Activated T-cell treated with anti-CD3 and anti-CD28 coated beads, Interleukin-2, amount 50 U/mL, for 72 hours (primary cell): ENCODE data around the gene ANXA3. TPM values are rescaled to one million over a fixed set of nuclear protein-coding genes. Genes with fewer than 3 reads are reported as not detected.
A peak's percentile ranks its signal among the peaks of the same experiment; 100 is the strongest.

Experiments used
- ATAC-seq, 2 donors: fragments of 150-1000 bp; cut with Tn5 transposase; replicated peaks in 1 of 2; 2 replicates each; pipeline ENCODE4 v1.10.0; 2021; ENCODE audit warnings: moderate library complexity in 2 of 2, mild to moderate bottlenecking in 1 of 2
- DNase-seq, 2 donors: peaks; one replicate each; pipeline ENCODE4 v3.0.0; 2021 to 2022; ENCODE audit warnings: mixed read lengths in 1 of 2
- H3K27ac Mint-ChIP-seq: one replicate; pipeline ENCODE4 v1.8.0; 2022; ENCODE audit warnings: mild to moderate bottlenecking, moderate library complexity, mixed read lengths
- H3K27me3 Mint-ChIP-seq: one replicate; pipeline ENCODE4 v1.8.0; 2022; ENCODE audit warnings: low read depth, mixed read lengths
- H3K36me3 Mint-ChIP-seq, 2 donors: one replicate each; pipeline ENCODE4 v1.8.0; 2022; ENCODE audit warnings: mixed read lengths in 2 of 2, mild to moderate bottlenecking in 1 of 2; ENCODE audit not compliant: insufficient read depth in 2 of 2
- H3K4me1 Mint-ChIP-seq: one replicate; pipeline ENCODE4 v1.8.0; 2022; ENCODE audit warnings: low read depth, mixed read lengths
- H3K4me3 Mint-ChIP-seq, 2 donors: one replicate each; pipeline ENCODE4 v1.8.0; 2022; ENCODE audit warnings: mild to moderate bottlenecking in 2 of 2, mixed read lengths in 2 of 2, moderate library complexity in 2 of 2
- H3K9me3 Mint-ChIP-seq, 2 donors: one replicate each; pipeline ENCODE4 v1.8.0; 2022; ENCODE audit warnings: mixed read lengths in 2 of 2
- total RNA-seq, 2 donors: library from RNA; stranded (reverse); gene quantifications; one replicate each; pipeline ENCODE4 v1.2.3, GENCODE V29; 2022

ANXA3 gene
- total RNA-seq, 2 donors from 2014 or later = 0.93 to 1.7 TPM

DNA sequence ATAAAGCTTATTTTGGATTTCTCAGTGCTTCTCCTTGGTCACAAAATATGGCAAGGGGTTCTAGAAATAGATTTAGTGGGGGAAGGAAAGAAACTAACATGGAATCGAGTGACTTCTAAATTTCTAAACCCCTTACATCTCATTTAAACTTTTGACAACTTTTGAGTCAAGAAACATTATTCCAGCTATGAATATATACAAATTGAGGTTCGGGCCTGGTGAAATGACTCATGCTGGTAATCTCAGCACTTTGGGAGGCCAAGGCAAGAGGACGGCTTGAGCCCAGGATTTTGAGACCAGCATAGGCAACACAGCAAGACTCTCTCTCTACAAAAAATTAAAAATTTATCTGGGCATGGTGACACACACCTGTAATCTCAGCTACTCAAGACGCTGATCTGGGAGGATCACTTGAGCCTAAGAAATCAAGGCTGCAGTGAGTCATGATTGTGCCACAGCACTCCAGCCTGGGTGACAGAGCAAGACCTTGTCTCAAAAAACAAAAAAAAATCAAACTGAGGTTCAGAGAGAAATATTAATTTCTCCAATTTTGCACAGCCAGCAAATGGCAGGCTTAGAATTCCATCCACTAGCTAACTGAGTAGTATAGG, 99.8 kb downstream of the ANXA3 start:
- peaks cover 27% of the 10 kb centered on the region for H3K27me3 Mint-ChIP-seq
- no peaks in the 10 kb centered on the region for H3K9me3 Mint-ChIP-seq
- no peaks in the 10 kb centered on the region for H3K36me3 Mint-ChIP-seq
- DNase-seq (no peak), ATAC-seq (peak in 1 of 2 donors; percentile 25)
- peaks cover 5% of the 10 kb centered on the region for H3K4me1 Mint-ChIP-seq
- no peak overlapping the region for H3K27ac Mint-ChIP-seq
- H3K4me3 Mint-ChIP-seq = no peak overlapping the region

DNA sequence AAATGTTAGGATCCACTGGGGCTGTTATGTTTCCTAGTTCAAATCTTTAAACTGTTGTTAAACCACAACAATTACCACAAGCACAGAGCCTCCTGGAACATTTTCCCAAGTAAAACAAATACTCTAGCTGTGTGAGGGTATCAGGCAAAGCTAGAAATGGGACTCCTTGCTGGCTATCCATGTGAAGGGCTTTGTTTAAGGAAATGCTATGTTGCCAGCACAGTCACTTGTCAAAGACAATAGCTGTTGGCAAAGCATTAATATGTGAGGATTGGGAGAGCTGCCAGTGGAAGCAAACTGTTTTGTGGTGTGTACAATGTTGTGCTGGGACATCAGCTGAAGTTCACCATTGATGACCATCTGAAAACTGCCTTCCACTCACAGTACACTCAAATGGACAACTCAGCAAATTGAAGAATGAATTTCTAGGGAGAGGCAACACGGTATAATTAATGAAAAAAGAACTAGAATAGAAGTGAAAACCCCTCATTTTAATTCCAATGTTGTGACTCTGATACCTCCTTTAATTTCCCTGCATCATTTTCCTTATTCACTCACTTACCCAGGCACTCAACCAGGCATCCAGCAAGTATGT, 100.8 kb downstream of the ANXA3 start:
- peaks cover 27% of the 10 kb centered on the region for H3K27me3 Mint-ChIP-seq
- H3K27ac Mint-ChIP-seq = no peak overlapping the region
- peaks cover 13% of the 10 kb centered on the region for H3K4me1 Mint-ChIP-seq
- ATAC-seq (no peak), DNase-seq (no peak)
- H3K36me3 Mint-ChIP-seq = no peaks in the 10 kb centered on the region
- no peak overlapping the region for H3K4me3 Mint-ChIP-seq
- H3K9me3 Mint-ChIP-seq = no peaks in the 10 kb centered on the region

DNA sequence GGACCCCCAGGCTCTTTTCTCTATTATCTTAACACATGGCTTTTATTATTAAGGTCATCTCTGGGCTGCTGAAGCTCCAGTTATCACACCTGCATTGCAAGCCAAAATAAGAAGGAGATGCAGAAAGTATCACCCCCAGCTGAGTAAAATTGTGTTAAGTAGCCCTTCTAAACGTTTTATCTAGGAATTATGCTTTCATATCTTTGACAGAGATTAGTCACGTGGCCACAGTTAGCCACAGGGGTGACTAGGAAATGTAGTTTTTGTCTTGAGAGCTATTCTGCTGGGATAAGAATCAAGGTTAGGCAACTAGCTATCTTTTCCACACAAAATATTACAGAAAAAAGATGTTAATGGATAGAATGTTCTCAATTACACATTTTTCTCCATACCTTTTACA, 102.1 kb downstream of the ANXA3 start:
- DNase-seq (no peak), ATAC-seq (no peak)
- H3K4me3 Mint-ChIP-seq = no peak overlapping the region
- H3K27me3 Mint-ChIP-seq = peaks cover 27% of the 10 kb centered on the region
- no peaks in the 10 kb centered on the region for H3K9me3 Mint-ChIP-seq
- peaks cover 26% of the 10 kb centered on the region for H3K4me1 Mint-ChIP-seq
- H3K36me3 Mint-ChIP-seq = no peaks in the 10 kb centered on the region
- H3K27ac Mint-ChIP-seq = no peak overlapping the region

DNA sequence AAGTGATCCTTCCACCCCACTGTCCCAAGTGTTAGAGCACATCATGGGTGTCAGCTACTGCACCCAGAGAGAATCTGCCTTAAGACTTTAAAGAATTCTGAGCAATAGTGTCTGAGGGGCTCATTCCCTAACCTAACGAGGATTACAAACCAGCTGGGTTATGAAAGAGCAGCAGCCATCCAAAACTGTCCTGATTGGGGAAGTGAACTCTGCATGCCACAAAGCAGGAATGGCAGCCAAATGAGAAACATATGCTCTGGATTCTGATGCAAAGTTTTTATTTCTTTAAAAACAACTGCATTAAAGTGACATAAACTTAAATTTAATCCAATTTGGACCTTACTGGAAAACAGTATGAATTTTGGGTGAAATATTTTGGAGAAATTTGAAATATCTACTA, 103.2 kb downstream of the ANXA3 start:
- no peaks in the 10 kb centered on the region for H3K9me3 Mint-ChIP-seq
- H3K36me3 Mint-ChIP-seq = no peaks in the 10 kb centered on the region
- no peak overlapping the region for H3K4me3 Mint-ChIP-seq
- no peak for ATAC-seq
- peaks cover 31% of the 10 kb centered on the region for H3K4me1 Mint-ChIP-seq
- no peak for DNase-seq
- no peak overlapping the region for H3K27ac Mint-ChIP-seq
- H3K27me3 Mint-ChIP-seq = peaks cover 24% of the 10 kb centered on the region

DNA sequence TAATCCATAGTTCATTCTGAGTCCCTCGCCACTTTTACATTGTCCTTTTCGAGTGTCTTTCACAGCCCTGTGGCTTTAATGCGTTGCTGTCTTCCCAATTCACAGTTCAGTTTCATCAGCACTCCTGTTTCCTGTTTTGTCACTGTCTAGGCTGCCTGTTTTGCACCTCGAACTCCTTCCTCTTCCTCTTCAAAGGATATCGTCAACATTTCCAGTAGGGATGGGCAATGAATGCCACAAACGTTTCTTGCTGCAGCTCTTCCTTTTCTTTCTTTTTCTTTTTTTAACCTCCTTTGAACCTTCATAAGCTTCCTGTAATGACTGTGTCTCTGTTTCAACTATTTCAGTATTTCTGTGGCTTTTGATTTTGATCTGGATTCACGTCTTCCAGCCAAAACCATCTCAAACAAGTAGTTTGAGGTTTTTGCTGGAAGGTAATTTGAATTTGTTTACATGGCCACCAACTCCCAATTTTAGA, 105.4 kb downstream of the ANXA3 start:
- Mint-ChIP-seq H3K27ac (peak overlapping the region; percentile 42), H3K4me3 (peak overlapping the region; percentile 70 to 91), H3K9me3 (no peaks in the 10 kb centered on the region), H3K27me3 (peaks cover 17% of the 10 kb centered on the region), H3K36me3 (no peaks in the 10 kb centered on the region), H3K4me1 (peaks cover 41% of the 10 kb centered on the region)
- DNase-seq (peak in 1 of 2 donors; percentile 13), ATAC-seq (peak; percentile 38 to 43)

DNA sequence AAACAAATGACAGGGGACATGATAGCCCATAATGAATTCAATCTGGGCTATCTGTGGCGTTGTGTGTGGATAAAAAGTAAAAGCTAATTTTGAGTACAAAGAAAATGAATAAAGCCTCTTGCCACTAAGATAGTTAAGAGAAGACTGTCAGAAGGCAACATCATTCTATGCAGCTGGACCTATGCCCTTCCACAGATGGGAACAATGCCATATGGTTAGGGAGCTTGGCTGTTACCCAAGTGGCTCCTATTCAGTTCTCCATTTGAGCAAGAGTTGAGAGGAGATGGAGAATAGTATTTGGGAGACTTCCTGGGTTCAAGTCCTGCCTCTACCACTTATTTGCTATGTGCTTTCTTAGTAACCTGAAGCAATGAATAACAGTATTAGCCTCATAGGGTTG, 107.7 kb downstream of the ANXA3 start:
- Mint-ChIP-seq H3K4me1 (peaks cover 48% of the 10 kb centered on the region), H3K27me3 (peaks cover 15% of the 10 kb centered on the region), H3K4me3 (no peak overlapping the region), H3K36me3 (peaks cover 0 to 1% of the 10 kb centered on the region in 2 donors), H3K9me3 (no peaks in the 10 kb centered on the region), H3K27ac (no peak overlapping the region)
- ATAC-seq (no peak), DNase-seq (no peak)

DNA sequence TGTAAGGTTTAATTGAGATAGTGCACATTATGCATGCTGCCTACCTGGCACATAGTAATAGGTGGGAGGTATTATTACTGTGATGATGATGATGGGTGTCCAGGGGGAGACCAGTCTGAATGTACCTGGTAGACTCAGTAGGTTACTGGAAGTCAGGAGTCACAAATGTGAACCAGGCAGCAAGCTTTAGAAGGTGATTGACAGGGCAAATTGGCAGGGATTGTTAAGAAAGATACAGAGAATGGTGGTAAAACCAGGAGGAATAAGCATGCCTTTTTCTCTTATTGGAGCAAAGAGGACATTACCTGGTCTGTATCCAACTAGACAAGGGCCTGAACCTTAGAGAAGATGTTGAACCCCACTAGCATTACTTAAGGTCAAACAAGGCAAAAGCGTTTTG, 108.1 kb downstream of the ANXA3 start:
- H3K4me3 Mint-ChIP-seq = no peak overlapping the region
- no peak for ATAC-seq
- H3K27ac Mint-ChIP-seq = no peak overlapping the region
- no peak for DNase-seq
- peaks cover 0 to 1% of the 10 kb centered on the region in 2 donors for H3K36me3 Mint-ChIP-seq
- H3K9me3 Mint-ChIP-seq = no peaks in the 10 kb centered on the region
- H3K4me1 Mint-ChIP-seq = peaks cover 50% of the 10 kb centered on the region
- peaks cover 15% of the 10 kb centered on the region for H3K27me3 Mint-ChIP-seq

Other genes with a start within 250 kb of the ANXA3 start
- 10 to 100 TPM; 12.4 to 12.8 TPM for gene BMP2K, start 224.6 kb downstream of the ANXA3 start, total RNA-seq